Left colon (tissue), 2 donors: ENCODE results near the gene CD200R1. TPM values are rescaled to one million over a fixed set of nuclear protein-coding genes. Genes with fewer than 3 reads are reported as not detected.
"Not testable (repeated sequence)": the region's sequence is repeated elsewhere in the genome, so short reads cannot be mapped to it uniquely, and the experiment has no call there.

Experiments
- ATAC-seq: fragments of 200-7000 bp; cut with Tn5 transposase; one replicate; pipeline ENCODE4 v1.9.1; 2020; ENCODE audit warnings: mild to moderate bottlenecking, moderate library complexity
- DNase-seq, 2 donors: peaks; one replicate each; pipeline ENCODE4 v3.0.0-alpha.2; 2020
- intact Hi-C, 2 donors: fragments of 100-400 bp; cut with DNase I in 1 of 2; cut with micrococcal nuclease in 1 of 2; formaldehyde crosslinking; loops; one replicate each; pipeline versions ENCODE4 v1.11.2 to v1.14.0; 2022; cut with DNase I, micrococcal nuclease
- total RNA-seq, 2 donors: library from RNA; stranded (reverse); fragmentation: NEBNext Ultra II Directional; extraction: Animal tissue kit (Norgen Biotek cat#: 25700); gene quantifications; one replicate each; pipeline ENCODE4 v1.2.1, GENCODE V29; 2021
- donor health status: DM: no; HTN: no; CAD: no.
- donor health status: DM: yes; HTN: yes; CAD: no.

The CD200R1 gene
- total RNA-seq, 2 donors from 2014 or later: 0.49 to 1.6 TPM

- ATAC-seq, DNase-seq, intact Hi-C loops: not testable (repeated sequence)
These were observed 55.4 kb downstream of the CD200R1 start for GRCh38 chr3:112919541-112919940.

- ATAC-seq: no peak
- no peak for DNase-seq
- intact Hi-C loops: no loop called here
These were observed 66.7 kb downstream of the CD200R1 start for GRCh38 chr3:112908252-112908651.

- intact Hi-C loops: no loop called here
- DNase-seq: no peak
- no peak for ATAC-seq
These were observed 70.1 kb downstream of the CD200R1 start for GRCh38 chr3:112904786-112905185.

GRCh38 chr3:112900113-112900512 is 74.8 kb downstream of the CD200R1 start:
- intact Hi-C loops: no loop called here
- ATAC-seq: no peak
- no peak for DNase-seq

GRCh38 chr3:112897791-112898190 is 77.1 kb downstream of the CD200R1 start:
- DNase-seq (no peak), ATAC-seq (no peak)
- intact Hi-C loops: no loop called here

- no peak for ATAC-seq
- DNase-seq: no peak
- intact Hi-C loops: no loop called here
These were observed 80.6 kb downstream of the CD200R1 start for GRCh38 chr3:112894258-112894657.

- ATAC-seq (no peak), DNase-seq (no peak)
- intact Hi-C loops: no loop called here
These were observed 85.5 kb downstream of the CD200R1 start for GRCh38 chr3:112889357-112889756.

GRCh38 chr3:112888381-112889085 is 86.4 kb downstream of the CD200R1 start:
- intact Hi-C loops: no loop called here
- ATAC-seq (no peak), DNase-seq (no peak)

- intact Hi-C loops: no loop called here
These were observed 90.1 kb downstream of the CD200R1 start for GRCh38 chr3:112884678-112885290.

GRCh38 chr3:112881891-112882290 is 93.0 kb downstream of the CD200R1 start:
- ATAC-seq (no peak), DNase-seq (no peak)
- intact Hi-C loops: no loop called here

More at GRCh38 chr3:112884678-112885290, 90.1 kb downstream of the CD200R1 start:
- ATAC-seq (no peak), DNase-seq (no peak)

GRCh38 chr3:112875561-112875960 is 99.3 kb downstream of the CD200R1 start:
- ATAC-seq: no peak
- intact Hi-C loops: no loop called here
- no peak for DNase-seq

- ATAC-seq (no peak), DNase-seq (no peak)
- intact Hi-C loops: no loop called here
These were observed 100.2 kb downstream of the CD200R1 start for GRCh38 chr3:112874725-112875124.

GRCh38 chr3:112873632-112874031 is 101.3 kb downstream of the CD200R1 start:
- ATAC-seq (no peak), DNase-seq (no peak)
- intact Hi-C loops: no loop called here

- DNase-seq (no peak), ATAC-seq (no peak)
- intact Hi-C loops: no loop called here
These were observed 103.2 kb downstream of the CD200R1 start for GRCh38 chr3:112871735-112872134.

Other genes with a start within 250 kb of the CD200R1 start
- not detected for gene CD200R1L, start 128.2 kb downstream of the CD200R1 start, total RNA-seq
- 10 to 100 TPM; 16.1 to 16.7 TPM for gene GTPBP8, start 15.9 kb upstream of the CD200R1 start, total RNA-seq
- 10 to 100 TPM in 1 of 2 donors, 1 to 10 TPM in 1; 4.2 to 10.6 TPM for gene BOC, start 236.5 kb upstream of the CD200R1 start, total RNA-seq